Measurements from ENCODE around the gene RAET1G. TPM values are rescaled to one million over a fixed set of nuclear protein-coding genes. Genes with fewer than 3 reads are reported as not detected.

The RAET1G gene
- total RNA-seq, 1 experiment from 2014 or later, result 0.45 TPM

DNA sequence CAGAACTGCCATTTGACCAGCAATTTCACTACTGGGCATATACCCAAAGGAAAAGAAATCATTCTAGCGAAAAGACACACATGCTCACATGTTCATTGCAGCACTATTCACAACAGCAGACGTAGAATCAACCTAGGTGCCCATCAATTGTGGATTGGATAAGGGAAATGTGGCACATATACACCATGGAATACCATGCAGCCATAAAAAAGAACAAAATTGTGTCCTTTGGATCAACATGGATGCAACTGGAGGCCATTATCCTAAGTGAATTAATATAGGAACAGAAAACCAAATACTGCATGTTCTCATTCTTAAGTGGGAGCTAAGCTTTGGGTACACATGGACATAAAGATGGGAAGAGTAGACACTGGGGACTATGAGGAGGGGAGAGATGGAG lies 41.1 kb downstream of the RAET1G start:
- no peaks in the 10 kb centered on the region for H3K27me3 ChIP-seq (replicated peaks; ENCODE audit: insufficient read depth, low read depth, low read length, poor library complexity)
- POLR2A ChIA-PET (ENCODE audit: low non-redundant PET), result no interaction called here
- no peaks in the 10 kb centered on the region for H3K9me3 ChIP-seq (ENCODE audit: low read depth, low read length, poor library complexity, severe bottlenecking)
- intact Hi-C loops (cut with micrococcal nuclease; ENCODE audit: unreplicated experiment), result no loop called here
- no peak overlapping the region for H3K27ac ChIP-seq (ENCODE audit: low read depth, low read length, poor library complexity, severe bottlenecking)
- no peak overlapping the region for H3K4me3 ChIP-seq (ENCODE audit: low read depth, low read length, poor library complexity, severe bottlenecking)
- DNase-seq (ENCODE audit: low spot score), result no peak
- H3K4me1 ChIP-seq (ENCODE audit: insufficient read depth, low read length, poor library complexity, severe bottlenecking), result no peaks in the 10 kb centered on the region
- no peaks in the 10 kb centered on the region for H3K36me3 ChIP-seq (ENCODE audit: insufficient read depth, low read length, poor library complexity, severe bottlenecking)
- BruUV-seq (replicated peaks), result no TSS peak
- TF ChIP-seq EZH2 (IDR thresholded peaks at IDR 0.05; ENCODE audit: borderline replicate concordance, low read depth, low read length, poor library complexity, severe bottlenecking), result no peak
- TF ChIP-seq, protein P1, sequence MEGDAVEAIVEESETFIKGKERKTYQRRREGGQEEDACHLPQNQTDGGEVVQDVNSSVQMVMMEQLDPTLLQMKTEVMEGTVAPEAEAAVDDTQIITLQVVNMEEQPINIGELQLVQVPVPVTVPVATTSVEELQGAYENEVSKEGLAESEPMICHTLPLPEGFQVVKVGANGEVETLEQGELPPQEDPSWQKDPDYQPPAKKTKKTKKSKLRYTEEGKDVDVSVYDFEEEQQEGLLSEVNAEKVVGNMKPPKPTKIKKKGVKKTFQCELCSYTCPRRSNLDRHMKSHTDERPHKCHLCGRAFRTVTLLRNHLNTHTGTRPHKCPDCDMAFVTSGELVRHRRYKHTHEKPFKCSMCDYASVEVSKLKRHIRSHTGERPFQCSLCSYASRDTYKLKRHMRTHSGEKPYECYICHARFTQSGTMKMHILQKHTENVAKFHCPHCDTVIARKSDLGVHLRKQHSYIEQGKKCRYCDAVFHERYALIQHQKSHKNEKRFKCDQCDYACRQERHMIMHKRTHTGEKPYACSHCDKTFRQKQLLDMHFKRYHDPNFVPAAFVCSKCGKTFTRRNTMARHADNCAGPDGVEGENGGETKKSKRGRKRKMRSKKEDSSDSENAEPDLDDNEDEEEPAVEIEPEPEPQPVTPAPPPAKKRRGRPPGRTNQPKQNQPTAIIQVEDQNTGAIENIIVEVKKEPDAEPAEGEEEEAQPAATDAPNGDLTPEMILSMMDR (conservative IDR thresholded peaks at IDR 0.05; ENCODE audit: low read depth, low read length), result no peak
- CTCF ChIA-PET, result no interaction called here

DNA sequence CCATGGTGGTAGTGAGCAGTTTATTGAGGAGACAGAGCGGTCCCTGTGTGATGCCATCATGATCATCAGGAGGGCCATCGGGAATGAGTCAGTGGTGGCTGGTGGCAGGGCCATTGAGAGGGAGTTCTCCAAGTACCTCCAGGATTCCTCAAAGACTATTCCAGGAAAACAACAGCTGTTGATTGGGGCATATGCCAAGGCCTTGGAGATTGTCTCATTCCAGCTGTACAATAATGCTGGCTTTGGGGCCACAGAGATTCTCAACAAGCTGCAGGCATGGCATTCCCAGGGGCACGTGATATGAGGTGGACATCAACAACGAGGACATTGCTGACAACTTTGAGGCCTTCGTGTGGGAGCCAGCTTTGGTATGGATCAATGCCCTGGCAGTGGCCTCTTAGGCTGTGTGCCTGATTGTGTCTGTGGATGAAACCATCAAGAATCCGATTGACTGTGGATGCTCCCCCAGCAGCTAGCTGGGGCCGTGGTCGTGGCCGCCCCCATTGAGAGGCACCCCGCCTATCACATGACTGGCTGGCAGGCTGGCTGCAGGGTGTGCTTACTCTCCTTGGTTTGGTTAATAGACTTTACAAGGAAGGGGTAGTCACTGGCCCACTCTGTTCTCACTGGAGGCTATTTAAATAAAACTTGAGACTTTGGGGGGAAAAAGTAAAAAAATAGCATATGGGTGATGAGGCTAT lies 41.7 kb downstream of the RAET1G start:
- POLR2A ChIA-PET (ENCODE audit: low non-redundant PET), result no interaction called here
- no peak for DNase-seq (ENCODE audit: low spot score)
- H3K4me1 ChIP-seq (ENCODE audit: insufficient read depth, low read length, poor library complexity, severe bottlenecking), result no peaks in the 10 kb centered on the region
- H3K27me3 ChIP-seq (replicated peaks; ENCODE audit: insufficient read depth, low read depth, low read length, poor library complexity), result no peaks in the 10 kb centered on the region
- no peak for TF ChIP-seq EZH2 (IDR thresholded peaks at IDR 0.05; ENCODE audit: borderline replicate concordance, low read depth, low read length, poor library complexity, severe bottlenecking)
- TF ChIP-seq, protein P1 (conservative IDR thresholded peaks at IDR 0.05; ENCODE audit: low read depth, low read length), result no peak
- H3K9me3 ChIP-seq (ENCODE audit: low read depth, low read length, poor library complexity, severe bottlenecking), result no peaks in the 10 kb centered on the region
- CTCF ChIA-PET, result no interaction called here
- no peak overlapping the region for H3K4me3 ChIP-seq (ENCODE audit: low read depth, low read length, poor library complexity, severe bottlenecking)
- intact Hi-C loops (cut with micrococcal nuclease; ENCODE audit: unreplicated experiment), result no loop called here
- no peak overlapping the region for H3K27ac ChIP-seq (ENCODE audit: low read depth, low read length, poor library complexity, severe bottlenecking)
- H3K36me3 ChIP-seq (ENCODE audit: insufficient read depth, low read length, poor library complexity, severe bottlenecking), result no peaks in the 10 kb centered on the region
- no TSS peak for BruUV-seq (replicated peaks)

DNA sequence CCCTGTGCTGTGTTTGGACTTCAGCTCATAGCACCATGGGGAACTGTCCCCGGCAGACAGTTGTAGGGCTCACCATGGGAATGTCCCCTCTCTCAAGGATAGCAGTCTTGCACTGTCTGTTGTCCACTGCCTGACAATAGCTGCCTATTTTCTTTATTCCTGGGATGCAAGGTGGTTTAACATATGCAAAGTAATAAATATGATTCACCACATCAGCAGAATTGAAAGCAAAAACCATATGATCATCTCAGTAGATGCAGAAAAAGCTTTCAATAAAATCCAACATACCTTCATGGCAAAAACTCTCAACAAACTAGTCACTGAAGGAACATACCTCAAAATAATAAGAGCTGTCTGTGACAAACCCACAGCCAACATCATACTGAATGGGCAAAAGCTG lies 45.3 kb downstream of the RAET1G start:
- ChIA-PET POLR2A (ENCODE audit: low non-redundant PET) (no interaction called here), CTCF (interaction anchor here (0.6 kb wide), 1 partner anchor 45 kb away, joined by 6 read pairs; no protein-coding TSS in a partner anchor)
- Histone ChIP-seq H3K4me3 (ENCODE audit: low read depth, low read length, poor library complexity, severe bottlenecking) (no peak overlapping the region), H3K4me1 (ENCODE audit: insufficient read depth, low read length, poor library complexity, severe bottlenecking) (no peaks in the 10 kb centered on the region), H3K36me3 (ENCODE audit: insufficient read depth, low read length, poor library complexity, severe bottlenecking) (no peaks in the 10 kb centered on the region), H3K9me3 (ENCODE audit: low read depth, low read length, poor library complexity, severe bottlenecking) (no peaks in the 10 kb centered on the region), H3K27ac (ENCODE audit: low read depth, low read length, poor library complexity, severe bottlenecking) (no peak overlapping the region), H3K27me3 (replicated peaks; ENCODE audit: insufficient read depth, low read depth, low read length, poor library complexity) (no peaks in the 10 kb centered on the region)
- intact Hi-C loops (cut with micrococcal nuclease; ENCODE audit: unreplicated experiment), result no loop called here
- no peak for DNase-seq (ENCODE audit: low spot score)
- TF ChIP-seq, protein P1 (conservative IDR thresholded peaks at IDR 0.05; ENCODE audit: low read depth, low read length), result no peak
- no peak for TF ChIP-seq EZH2 (IDR thresholded peaks at IDR 0.05; ENCODE audit: borderline replicate concordance, low read depth, low read length, poor library complexity, severe bottlenecking)
- BruUV-seq (replicated peaks), result no TSS peak
